GM21423 (cell line): Measurements from ENCODE around the gene DNAJB11.

Experiments used
- ATAC-seq: cut with Tn5 transposase; IDR thresholded peaks from one replicate; pipeline ENCODE4 v1.9.1; 2021; ENCODE audit warnings: mild to moderate bottlenecking, moderate library complexity; ENCODE audit not compliant: unreplicated experiment

DNAJB11 gene

GRCh38 chr3:186594591-186595113 is 24.1 kb downstream of the DNAJB11 start:
- ATAC-seq: no peak

DNA sequence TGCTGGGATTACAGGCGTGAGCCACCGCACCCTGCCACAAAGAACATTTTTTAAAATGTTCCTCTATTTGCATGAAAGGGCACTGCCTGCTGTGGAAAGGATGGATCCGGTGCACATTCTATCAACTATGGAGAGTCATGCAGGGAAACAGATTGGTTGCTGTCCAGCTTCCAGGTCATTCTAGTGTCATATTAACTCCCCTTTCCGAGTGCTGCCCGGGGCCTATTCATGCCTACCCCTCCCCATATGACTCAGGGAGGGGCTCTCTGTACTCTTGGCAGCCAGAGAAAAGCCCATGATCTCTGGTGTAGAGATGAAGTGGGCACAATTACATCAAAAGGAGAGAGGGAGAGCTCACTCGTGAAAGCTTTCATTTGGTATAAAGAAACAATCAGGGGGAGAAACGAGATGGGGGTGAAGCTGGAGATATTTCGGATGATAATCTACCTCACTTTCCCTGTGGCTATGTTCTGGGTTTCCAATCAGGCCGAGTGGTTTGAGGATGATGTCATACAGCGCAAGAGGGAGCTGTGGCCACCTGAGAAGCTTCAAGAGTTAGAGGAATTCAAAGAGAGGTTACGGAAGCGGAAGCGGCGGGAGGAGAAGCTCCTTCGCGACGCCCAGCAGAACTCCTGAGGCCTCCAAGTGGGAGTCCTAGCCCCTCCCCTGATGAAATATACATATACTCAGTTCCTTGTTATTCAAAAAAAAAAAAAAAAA is 26.2 kb downstream of the DNAJB11 start:
- no peak for ATAC-seq

- no peak for ATAC-seq
Observed at GRCh38 chr3:186598108-186598784, 27.7 kb downstream of the DNAJB11 start.

GRCh38 chr3:186598794-186599141 is 28.2 kb downstream of the DNAJB11 start:
- no peak for ATAC-seq

DNA sequence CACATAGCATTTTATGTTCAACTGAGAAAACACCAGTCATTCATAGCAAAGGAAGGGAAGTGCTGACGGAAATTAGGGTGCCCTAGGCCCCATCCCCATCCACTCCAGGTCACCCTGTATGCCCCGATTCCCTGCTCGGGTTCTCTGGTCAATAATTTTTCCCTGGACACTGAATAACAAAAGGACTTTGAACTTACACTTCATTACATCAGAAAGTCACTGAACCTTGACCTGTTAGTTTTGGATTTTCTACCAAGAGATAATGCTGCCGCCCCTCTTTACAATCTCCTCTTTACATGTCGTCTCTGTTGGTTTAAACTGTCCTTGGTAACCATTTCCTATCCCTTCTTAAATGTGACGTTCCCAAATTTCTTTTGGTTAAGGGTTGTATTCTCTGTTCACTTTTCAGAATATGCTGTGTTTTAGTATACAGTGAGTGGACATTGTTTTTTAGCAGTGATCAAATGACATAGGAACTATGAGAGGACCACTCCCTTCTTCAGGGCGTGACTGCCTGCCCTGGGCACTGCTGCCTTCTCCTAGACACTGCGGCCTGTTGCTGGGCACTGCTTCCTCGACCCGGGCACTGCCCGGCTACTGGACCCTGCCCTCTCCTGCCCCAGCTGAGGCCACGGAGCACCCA is 28.7 kb downstream of the DNAJB11 start:
- ATAC-seq: no peak

GRCh38 chr3:186599785-186600166 is 29.3 kb downstream of the DNAJB11 start:
- ATAC-seq: no peak

DNA sequence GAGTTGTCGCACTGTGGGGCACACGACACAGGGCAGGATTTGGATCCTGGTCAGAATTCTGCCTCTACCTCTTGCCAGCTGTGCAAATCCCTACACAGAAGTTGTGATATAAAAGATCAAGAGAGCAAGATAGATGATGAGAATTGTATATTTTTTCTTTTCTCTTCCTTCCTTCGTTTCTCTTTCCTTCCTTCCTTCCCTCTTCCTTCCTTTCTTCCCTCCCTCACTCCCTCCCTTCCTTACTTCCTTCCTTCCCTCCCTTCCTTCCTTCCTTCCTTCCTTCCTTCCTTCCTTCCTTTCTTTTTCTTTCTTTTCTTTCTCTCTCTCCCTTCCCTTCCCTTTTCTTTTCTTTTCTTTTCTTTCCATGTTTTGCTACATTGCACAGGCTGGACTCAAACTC is 30.4 kb downstream of the DNAJB11 start:
- ATAC-seq: no peak

DNA sequence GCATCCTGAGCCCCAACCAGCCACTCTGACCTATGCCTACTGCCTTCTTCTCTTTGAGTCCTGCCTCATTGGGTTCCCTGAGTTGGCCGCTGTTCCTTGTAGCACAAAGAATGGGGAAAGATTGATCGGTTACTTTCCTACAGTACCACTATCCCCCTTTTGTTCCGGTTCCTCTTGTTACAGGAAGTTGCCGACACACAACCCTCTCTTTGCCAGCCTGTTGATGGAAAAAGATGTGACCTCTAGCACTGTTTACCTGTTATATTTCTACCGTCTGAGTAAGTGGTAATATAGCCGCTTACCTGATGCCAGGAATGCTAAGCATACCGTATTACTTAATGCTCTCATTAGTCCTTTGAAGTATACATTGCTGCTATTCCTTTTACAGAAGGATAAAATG is 32.6 kb downstream of the DNAJB11 start:
- ATAC-seq: no peak

DNA sequence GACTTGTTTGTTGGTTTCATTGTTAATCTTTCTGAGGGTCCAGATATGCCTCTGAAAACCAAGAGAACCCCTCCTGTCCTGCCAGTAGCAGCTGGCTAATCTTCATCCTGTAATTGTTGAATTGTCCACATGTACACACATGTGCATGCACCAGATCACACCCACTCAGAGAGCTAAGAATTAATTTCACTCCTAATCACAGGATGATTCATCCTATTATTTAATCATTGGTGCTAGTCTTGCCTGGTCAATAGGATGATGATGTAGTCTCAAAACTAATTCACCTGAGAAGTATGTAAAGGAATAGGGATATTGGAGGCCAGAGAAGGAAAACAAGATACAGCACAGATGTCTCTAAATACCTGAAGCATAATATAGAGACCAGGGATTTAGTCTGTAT is 34.6 kb downstream of the DNAJB11 start:
- no peak for ATAC-seq

DNA sequence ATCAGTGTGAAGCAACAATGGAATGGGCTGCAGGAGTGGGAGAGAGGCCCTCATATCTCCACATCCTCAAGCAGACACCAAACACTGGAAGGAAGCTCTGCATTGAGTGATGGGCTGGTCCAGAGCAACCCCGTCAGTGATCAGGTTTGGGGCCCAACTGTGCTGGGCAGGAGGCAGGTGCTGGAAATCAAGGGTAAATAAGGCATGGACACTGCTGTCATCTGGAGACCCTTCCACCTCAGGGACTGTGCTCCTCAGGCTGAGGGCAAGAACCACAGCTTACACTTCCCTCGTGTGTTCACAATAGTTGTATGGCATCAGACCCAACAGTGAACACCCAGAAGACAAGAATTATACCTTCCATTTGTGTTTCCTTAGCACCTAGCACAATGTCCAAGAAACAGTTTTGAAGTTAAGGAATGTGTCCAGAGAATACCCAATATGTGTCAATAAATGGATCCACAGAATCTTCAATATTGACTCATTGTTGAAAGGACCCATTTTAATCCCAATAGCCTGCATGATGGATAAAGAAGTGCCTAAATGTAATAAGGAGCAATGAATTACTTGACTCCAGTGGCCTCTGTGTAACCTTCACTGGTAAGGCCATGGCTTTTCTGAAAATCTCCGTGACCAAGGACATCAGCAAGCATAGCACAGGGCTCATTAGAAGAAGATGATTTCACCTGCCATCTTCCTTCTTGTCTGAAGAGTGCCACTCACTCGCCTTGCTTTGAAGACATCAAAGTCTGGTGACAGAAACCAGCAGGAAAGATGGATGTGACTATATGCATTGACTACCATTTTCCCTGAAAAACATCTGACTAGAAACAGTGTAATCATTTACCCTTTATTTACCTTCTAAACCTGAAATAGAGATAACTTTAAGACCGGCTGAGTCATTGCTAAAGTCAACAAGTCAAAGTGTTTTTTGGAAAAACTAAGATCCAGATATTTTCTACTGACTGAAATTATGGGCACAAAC is 35.3 kb downstream of the DNAJB11 start:
- ATAC-seq: no peak

DNA sequence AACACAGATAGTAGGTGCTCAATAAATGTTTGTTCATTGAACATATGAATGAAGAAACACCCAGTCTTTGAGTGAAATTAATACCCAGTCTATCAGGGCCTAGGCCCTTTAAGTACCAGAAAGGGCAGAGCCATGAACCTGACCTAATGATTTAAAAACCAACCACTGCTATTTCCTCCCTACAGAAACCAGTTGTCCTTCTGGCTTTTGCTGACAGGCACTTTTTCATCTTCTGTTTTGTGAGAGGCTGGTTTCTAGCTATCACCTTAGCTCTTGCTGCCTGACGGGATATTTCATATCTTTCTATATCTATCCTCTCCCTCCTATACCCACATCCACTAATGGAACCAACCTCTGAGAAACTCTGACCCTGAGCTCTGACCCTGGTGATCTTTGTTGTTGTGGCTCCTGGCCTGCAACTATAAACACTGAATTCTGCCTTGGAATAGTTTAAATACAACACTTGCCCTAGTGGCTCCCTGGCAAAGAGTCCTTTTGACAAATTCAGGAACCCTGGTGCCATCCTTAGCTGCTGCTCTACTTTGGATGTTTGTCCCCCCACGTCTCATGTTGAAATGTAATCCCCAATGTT is 38.2 kb downstream of the DNAJB11 start:
- ATAC-seq: no peak

DNA sequence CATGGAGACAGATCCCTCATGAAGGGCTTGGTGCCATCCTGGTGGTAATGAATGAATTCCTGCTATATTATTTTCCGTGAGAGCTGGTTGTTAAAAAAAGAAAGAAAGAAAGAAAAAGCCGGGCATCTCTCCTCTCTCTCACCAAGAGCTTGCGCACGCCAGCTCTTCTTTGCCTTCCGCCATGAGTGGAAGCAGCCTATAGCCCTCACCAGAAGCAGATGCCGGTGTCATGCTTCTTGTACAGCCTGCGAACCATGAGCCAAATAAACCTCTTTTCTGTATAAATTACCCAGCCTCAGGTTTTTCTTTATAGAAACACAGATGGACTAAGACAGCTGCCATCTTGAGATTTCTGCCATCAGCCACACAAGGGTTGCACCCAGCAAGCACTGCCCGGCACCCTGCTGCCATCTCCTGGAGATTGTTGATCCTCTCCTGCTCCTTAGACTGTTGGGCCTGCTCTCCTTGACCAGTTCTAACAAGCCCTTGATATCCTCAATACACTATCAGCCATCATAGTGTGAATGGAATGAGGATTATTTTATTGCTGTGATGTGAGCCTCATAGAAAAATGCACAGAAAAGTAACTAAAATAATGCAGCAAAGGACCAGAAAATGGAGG is 38.8 kb downstream of the DNAJB11 start:
- ATAC-seq: no peak

- ATAC-seq: no peak
Observed at GRCh38 chr3:186612065-186612464, 41.5 kb downstream of the DNAJB11 start.

- no peak for ATAC-seq
Observed at GRCh38 chr3:186612721-186613636, 42.5 kb downstream of the DNAJB11 start, which contains the start of gene AHSG. TSS of gene AHSG (plus strand) at chr3:186613060. CDS start at chr3:186613142, 82 bp downstream.

DNA sequence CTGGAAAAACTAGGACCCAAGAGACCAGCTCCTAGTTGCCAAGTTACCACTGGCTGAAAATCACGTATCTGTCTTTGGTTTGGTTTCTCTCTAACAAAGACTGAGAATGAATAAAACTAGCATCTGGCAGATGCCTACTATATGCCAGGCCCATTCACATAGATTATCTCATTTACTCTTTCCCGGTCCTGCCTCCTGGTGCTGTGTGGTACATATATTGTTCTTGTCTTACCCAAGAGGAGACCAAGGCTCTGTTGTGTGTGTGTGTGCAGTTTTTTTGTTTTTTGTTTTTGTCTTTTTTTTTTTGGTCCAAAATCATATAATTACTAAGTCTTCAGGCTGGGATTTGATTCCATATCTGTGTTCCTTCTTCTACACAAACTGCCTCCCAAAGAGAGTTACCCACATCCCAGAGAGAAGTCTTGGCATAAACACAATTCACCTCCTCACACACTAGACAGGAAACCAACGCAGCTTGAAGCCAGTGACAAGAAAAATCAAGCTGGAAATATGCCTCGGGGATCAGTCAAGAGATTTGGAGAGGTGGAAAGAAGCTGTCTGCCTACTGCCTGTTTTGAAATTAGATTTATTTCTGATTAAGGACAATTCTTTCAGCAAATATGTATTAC is 43.2 kb downstream of the DNAJB11 start:
- ATAC-seq: no peak

DNA sequence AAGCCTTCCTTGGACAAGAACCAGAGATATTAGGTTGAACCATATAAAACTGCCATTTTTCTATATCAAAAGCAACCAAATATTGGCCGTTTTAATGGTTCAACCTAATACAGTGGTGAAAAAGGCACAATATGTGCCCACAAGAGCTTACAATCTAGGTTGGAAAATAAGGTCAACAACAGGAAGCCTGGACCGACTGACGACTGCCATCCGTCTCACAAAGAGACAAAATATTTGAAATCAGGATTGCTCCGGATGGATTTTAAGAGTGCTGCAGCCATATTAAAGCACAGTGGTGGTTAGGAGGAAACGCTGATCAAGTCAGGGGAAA is 43.7 kb downstream of the DNAJB11 start:
- no peak for ATAC-seq

- no peak for ATAC-seq
Observed at GRCh38 chr3:186614597-186615483, 44.3 kb downstream of the DNAJB11 start.

GRCh38 chr3:186616299-186616617 is 45.7 kb downstream of the DNAJB11 start:
- ATAC-seq: no peak
